GM18867 (cell line): Measurements from ENCODE around the gene POLR2J.

Experiments
- ATAC-seq: cut with Tn5 transposase; IDR thresholded peaks from one replicate; pipeline ENCODE4 v1.9.1; 2021; ENCODE audit warnings: mild to moderate bottlenecking, moderate library complexity; ENCODE audit not compliant: unreplicated experiment

Gene POLR2J

DNA sequence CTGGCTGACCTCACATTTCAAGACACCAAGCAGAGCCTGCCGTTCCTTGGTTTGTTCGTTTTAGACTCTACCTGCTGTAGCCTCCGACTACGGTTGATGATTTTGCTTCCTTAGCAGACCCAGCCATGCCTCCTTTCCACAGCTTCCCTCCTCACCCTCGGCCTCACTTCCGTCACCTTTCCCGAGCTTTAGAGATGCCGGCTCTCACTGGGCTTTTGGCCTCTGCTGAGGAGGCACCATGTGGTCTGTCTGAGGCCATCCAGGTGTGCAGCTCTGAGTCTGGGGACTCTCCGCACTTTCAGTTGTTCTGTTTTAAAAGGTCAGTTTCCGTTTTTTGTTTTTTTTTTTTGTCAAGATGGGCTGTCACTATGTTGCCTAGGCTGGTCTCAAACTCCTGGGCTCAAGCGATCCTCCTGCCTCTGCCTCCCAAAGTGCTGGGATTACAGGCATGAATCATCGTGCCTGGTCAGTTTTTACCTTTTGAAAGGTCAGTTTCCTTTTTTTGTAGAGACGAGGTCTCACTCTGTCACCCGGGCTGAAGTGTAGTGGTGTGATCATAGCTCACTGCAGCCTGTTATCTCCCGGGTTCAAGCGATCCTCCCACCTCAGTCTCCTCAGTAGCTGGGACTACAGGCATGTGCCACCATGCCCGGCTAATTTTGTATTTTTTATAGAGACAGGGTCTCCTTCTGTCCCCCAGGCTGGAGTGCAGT, 33.6 kb downstream of the POLR2J start:
- ATAC-seq = peak; percentile 51

DNA sequence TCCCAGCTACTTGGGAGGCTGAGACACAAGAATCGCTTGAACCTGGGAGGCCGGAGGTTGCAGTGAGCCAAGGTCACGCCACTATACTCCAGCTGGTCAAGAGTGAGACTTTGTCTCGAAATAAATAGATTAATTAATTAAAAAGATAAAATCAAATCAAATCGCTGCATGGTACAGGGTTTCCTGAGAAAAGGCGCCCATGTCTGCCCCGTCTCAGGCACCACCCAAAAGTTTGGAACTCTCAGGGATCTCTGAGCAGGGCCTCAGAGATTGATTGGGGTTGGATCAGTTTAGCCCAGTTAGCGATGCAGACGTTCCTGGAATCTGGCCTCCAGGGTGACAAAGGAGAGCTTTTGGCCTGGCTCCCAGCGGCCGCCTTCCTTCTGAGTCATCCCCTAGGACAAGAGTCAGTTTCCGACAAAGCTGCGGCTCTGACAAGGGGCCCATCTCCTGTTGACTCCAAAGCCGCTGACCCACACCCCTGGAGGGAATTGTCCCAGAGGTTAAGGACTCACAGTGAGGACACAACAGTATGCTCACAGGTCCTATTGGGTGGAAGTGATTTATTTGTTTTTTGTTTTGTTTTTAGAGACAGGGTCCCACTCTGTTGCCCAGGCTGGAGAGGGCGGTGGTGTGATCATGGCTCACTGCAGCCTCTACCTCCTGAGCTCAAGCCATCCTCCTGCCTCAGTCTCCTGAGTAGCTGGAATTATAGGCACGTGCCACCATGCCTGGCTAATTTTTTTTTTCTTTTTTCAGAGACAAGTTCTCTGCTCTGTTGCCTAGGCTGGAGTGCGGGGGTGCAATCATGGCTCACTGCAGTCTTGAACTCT, 38.5 kb downstream of the POLR2J start:
- no peak for ATAC-seq

DNA sequence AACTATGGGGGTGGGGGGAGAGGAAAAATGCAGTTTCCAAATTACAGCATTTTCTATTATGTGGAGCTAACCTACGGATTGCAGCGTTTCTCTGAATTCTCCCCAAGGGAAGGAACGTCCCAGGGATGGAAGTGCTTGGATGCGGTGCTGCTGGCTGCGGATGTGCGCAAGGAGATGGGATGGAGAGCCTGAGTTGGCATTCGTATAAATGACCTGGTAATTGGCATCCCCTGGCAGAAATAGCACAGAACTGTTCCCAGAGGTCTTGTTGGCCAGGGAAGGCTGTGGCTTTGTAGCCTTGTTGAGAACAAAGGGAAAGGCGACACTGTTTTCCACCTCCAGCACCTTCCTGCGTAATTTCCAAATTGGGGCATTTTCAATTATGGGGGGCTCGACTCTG, 42.6 kb downstream of the POLR2J start:
- no peak for ATAC-seq

DNA sequence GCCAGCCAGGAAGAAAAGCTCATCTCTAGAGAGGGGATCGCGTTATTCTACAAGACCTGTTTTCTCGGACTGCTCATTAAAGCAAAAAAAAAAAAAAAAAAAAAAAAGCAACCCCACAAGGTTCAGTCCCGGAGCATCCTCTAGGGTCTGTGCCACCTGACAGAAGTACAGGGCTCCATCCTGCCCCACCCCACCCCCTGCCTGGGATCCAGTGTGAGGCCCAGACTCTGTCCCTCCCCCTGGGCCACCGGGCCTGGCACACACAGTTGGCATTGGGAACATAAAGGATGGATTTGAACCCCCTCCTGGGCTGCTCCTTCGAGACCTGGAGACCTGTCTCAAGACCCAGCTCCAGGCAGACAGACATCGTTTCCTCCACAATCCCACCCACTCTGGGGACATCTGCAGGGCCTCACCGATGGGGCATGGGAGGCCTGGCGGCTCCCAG, 44.7 kb downstream of the POLR2J start:
- ATAC-seq = no peak

DNA sequence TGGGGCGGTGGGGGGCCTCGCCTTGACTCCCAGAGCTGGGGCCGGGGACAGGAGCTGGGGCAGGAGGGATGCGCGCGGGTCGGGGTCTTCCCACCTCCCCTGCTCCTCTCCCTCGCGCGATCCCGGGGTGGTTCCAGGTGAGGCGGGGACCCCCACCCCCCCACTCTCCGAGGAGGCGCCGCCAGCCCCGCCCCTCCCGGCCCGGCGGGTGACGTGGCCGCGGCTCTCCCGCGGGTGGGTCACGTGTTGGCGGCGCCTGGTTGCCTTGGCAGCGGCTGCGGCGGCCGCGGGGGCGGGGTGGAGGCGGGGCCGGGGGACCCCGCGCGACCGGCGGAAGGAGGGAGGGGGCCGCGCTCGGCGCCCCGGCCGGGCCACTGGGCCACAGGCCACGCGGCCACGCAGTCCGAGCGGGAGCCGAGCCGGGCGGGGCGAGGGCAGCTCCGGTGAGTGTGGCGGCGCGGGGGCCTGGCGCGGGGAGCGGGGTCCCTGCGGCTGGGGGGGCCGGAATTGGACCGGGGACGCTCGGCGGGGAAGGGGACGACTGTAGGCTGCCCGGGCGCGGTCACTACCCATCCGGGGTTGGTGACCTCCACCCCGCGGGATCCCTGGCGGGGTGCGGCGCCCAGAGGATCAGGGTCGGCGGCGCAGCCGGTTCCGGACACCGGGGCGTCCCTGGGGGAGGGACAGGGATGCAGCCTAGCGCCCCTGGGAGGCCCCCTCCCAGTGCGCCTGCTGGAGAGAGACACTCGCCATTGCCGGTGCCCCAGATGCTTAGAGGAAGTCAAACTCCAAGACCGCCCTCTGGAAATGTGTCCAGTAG, 45.3 kb downstream of the POLR2J start, which contains the start of gene ORAI2:
ORAI2 (plus strand) TSS at position 357 of the 820 bp plus-strand sequence. CDS start 5,382 bp downstream, outside the sequence.
- ATAC-seq = peak; percentile 66

DNA sequence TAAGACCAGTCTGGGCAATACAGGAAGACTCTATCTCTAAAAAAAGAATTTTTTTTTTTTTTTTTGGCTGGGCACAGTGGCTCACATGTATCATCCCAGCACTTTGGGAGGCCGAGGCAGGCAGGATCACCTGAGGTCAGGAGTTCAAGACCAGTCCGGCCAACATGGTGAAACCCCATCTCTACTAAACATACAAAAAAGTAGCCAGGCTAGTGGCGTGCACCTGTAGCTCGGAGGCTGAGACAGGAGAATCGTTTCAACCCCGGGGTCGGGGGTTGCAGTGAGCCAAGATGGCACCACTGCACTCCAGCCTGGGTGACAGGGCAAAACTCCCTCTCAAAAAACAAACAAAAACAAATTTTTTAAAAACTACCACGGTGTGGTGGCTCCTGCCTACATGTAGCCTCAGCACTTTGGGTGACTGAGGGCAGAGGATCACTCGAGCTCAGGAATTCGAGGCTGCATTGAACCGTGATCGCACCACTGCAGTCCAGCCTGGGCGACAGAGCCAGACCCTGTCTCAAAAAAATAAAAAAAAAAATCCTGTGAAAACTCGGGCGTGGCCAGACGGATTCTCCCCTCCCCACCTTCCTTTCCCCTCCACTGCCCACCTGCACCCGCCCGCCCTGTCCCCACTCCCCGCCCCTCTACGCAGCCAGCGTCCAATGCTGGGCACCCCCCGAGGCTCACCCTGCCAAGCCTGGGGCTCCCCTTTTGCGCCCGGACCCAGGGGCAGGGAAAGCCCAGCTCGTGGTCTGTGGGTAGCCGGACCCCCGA, 46.1 kb downstream of the POLR2J start:
- ATAC-seq = peak; percentile 30

DNA sequence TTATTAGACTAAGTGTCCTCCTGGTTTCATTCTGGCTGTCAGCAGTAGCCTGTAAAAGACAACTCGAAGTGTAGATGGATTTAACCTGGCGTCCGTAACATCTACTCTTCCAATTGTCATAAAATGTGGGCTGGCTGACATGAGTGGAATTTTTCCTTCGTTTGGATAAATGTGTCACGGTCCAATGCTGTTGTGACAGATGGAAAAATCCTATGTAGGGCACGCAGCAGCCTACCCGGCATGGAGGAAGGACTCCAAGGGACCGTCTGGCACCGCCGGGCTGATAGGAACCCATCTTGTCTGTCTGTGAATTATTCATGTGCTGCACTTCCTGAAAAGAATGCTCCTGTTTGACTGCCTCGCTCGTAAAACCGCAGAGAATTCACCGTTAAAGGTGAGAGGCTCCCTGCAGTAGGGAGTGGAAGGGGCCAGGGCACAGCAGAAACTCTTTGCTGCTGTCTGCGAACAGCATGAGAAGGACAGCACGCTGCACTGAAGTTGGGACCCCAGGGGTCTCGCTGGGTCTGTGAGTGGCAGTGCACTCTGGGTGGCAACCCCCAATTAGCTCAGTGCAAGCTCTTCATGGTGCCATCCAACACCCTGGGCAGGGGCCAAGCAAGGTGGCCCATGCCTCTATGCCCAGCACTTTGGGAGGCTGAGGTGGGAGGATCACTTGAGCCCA, 47.0 kb downstream of the POLR2J start:
- peak; percentile 29 for ATAC-seq

DNA sequence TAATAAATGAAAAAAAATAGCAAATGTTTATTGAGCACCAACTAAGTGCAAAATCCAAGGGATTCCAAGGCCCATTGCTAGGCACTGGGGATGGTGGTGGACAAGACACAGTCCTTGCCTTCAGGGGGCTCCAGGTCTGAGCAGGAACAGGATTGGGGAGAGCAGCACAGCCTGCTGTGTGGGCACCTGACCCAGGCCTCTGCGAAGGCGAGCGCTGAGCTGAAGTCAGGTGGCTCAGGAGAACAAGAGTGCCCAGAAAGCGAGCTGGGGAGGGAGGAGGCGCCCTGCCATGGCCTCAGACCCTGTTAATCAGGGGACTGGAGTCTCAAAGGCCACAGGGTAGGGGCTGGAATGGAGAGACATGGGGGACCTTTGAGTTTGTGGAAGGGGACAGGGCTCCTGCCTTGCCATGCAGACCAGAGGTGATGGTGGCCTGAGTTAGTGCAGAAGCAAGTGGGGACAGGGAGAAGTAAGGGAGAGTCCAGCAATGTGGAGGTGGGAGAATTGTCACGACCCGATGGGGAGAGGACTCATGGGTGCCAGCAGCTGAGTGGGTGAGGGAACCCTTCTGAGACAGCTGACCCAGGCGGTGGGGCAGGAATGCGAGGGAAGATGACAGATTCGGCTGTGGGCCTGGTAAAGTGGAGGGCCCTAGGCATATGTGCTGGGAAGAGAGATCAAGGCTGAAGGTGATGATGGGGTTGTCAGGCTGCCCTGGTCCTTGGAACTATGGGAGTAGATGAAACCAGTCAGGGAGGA, 49.4 kb downstream of the POLR2J start:
- ATAC-seq = no peak

DNA sequence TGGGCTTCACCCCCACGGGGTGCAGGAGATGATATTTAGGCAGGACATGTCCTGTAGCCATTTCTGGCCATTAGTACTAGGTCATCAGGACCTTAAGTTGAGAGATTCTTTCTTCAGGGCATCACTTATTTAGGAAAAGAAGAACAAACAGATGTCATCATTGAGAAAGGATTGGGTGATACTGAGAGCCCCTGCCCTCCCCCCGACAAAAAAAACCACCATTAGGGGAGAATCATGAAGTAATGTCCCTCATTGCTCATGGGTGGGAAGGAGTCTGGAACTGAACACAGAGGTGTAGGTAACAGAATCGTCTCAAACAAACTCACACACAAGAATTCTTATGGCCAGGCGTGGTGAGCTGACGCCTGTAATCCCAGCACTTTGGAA, 51.7 kb downstream of the POLR2J start:
- no peak for ATAC-seq

DNA sequence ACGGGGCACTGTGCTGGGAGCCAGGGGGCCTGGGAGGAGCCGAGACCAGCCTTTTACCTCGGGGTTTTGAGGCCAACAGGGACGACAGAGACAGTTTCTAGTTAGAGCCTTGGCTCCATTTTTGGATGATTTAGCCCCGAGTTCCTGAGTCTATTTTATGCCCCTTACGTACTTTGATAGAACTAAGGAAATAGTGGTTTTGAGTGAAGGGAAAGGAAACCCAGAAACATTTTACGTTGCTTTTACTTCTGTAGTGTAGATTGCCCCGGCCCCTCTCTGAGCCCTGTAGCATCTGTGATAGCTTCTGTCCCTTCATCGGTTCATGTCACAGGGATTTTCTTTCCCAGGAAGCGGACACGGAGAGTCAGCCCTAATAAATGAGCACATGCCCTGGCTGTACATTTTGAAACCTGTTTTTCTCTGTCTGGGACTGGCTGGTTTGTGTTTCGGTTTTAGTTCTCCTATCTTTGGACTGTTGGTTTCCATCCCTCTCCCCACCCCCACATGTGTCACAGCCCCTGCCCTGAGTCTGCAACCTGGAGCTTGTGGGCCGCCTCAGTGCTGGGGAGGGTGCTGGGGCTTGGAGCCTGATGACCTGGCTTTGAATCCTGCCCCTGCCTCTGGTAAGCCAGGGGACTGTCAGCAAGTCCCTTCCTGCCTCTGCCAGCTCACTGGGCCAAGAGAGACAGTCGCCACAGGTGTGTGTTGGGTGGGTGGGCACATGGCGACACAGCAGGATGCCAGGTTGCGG, 52.3 kb downstream of the POLR2J start:
- peak; percentile 47 for ATAC-seq

DNA sequence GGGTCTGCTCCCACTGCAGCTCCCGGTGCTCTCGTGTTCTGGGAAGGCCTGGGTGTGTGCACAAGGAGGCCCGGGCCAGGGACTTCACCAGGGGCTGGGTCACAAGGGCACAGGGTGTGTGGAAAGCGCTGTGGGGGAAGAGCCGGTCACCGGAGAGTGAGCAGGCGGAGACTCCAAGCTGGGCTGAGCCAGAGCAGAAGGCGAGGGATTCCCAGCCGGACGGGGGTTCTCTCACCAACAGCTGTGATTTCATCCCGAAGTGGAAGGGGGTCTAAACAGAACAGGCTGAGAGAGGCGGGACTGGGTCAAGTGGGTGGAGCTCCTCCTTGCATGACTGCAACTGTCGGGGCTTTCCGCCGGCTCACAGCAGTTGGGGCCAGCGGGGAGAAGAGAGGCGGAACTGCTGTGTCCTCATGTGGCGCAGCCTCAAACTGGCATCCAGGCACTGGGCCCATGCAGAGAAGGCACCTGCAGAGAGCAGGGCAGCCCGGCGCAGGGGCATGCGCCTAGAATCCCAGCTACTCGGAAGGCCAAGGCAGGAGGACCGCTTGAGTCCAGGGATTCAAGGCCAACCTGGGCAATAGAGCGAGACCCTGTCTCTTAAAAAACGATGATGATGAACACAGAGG, 53.0 kb downstream of the POLR2J start:
- peak; percentile 70 for ATAC-seq

DNA sequence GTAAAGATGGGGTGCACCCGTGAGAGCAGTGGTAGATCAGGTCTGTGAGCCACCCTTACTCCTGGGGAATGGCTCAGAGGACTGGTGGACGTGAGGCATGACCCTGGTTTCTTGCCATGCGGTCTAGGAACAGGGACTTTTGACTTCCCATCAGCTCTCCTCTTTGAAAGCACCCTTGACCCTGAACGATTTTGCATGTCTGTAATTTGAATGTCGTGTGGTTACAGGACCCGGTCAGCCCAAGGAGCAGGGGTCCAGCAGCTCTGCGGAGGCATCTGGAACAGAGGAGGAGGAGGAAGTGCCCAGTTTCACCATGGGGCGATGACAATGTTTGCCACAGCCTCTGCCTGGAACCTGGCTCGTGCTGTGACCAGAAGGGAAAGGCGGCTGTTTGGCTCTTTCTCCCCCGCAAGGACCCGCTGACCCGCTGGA, 53.9 kb downstream of the POLR2J start:
- ATAC-seq = peak; percentile 24

DNA sequence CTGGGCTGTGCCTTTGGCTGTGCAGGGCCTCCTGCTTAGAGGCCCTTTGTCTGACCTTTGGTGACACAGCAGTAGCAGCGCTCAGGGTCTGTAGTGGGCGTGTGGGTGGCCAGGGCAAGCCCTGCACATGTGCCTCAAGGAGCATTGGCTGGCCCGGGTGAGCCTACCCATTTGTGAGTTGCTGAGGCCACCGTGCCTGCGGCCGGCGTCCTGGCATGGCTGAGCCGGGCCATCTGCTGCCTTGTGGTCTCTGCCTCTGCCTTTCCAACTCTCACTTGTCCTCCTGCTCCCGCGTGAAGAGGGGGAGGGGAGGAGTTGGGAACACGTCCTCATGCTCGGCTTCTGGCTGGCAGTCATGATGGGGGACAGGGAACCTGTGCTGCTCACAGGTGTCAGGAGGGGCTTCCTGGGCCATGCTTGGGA, 54.6 kb downstream of the POLR2J start:
- ATAC-seq = no peak
